GM19099 (cell line): Measurements from ENCODE around the gene C6orf62.

Experiments
- POLR2A ChIP-seq: IDR thresholded peaks from 3 replicates; pipeline ENCODE4 v1.6.1; 2011; ENCODE audit warnings: low read depth; ENCODE audit not compliant: insufficient read length; ENCODE audit errors: extremely low read depth

C6orf62 gene

DNA sequence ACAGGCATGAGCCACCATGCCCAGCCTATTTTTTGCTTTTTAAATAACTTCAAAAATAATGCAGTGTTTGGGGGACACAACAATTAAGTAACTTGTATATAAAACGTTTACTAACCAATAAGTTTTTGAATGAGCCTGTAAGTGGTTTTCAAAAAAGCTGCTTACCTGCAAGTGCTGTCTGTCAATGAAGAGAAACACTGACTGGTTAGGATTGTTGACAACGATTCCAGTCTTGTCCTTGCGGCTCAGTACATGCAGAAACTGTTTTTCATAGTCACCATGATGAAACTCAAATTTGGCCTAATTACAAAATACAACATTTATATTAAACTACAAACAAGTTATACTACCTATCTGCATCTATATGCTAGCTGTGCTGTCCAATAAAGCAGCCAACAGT lies 10.3 kb downstream of the C6orf62 start:
- no peak for TF ChIP-seq POLR2A

- no peak for TF ChIP-seq POLR2A
Measured at GRCh38 chr6:24704468-24704867, 14.5 kb downstream of the C6orf62 start.

DNA sequence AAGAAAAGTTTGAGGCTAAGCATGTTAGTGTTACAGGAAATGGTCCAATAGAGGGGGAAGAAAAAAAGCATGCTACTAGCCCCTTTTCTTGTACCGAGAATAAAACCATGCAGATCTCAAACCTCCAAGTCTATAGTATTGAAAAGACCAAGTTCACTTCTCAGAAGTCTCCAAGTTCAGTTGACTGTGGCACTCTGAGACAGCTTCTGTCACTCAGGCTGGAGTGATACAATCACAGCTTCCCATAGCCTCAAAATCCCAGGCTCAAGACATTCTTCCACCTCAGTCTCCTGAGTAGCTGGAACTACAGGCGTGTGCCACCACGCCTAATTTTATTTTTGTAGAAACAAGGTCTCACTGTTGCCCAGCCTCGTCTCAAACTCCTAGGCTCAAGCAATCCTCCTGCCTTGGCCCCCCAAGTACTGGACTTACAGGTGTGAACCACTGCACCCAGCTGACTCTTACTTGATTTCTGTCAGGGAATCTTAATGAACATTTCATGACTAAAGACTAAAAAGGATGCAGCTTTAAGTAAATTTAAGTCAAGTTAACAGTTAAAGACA lies 16.2 kb downstream of the C6orf62 start:
- no peak for TF ChIP-seq POLR2A

GRCh38 chr6:24699521-24700359 lies 19.2 kb downstream of the C6orf62 start:
- no peak for TF ChIP-seq POLR2A

DNA sequence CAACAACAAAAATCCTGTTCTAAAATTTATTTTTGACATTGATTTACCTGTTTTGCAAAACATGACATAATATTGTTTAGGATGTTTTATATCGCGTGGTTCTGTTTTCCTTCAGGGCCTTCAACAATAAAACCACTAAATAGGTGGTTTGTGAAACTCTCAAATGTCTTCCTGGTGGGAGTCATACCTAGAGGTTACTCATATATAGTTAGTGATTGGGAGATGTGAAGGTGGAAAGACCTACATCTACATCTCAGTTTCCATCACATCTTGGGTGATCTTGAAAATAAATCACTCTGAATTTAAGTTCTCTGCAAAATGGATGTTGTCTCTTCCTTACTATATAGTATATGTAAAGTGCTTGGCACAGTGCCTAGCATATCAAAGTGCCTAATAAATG lies 22.9 kb downstream of the C6orf62 start:
- TF ChIP-seq POLR2A, result no peak

DNA sequence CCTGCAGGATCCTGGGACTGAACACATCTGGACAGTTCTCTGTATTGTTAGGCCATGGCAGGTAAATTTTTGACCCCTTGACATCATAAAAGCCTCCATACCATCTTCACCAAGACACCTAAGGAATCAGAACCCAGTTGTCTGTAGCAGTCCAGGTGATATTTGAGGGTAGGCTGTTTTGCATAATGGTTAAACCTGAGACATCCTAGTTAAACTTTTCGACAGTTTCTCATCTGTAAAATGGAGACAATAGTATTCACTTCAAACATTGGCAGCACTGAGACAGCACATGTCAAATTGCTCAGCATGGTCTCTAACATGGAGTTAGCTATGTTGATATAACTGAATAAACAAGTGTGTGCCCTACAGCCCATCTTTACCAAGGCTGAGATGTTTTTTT lies 24.8 kb downstream of the C6orf62 start:
- no peak for TF ChIP-seq POLR2A

GRCh38 chr6:24692848-24693592 lies 25.9 kb downstream of the C6orf62 start:
- TF ChIP-seq POLR2A, result no peak

DNA sequence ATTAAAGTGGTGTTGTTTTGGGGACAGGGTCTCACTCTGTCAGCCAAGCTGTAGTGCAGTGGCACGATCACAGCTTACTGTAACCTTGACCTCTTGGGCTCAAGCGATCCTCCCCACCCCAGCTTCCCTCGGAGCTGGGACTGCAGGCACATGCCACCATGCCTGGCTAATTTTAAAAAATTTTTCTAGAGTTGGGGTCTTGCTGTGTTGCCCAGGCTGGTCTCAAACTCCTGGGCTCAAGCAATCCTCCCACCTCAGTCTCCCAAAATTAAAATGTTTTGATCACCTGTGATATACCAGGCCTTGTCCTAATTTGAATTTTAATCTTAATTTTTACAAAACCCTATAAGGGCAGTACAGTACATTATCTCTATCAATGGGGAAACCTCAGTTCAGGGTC lies 26.5 kb downstream of the C6orf62 start:
- TF ChIP-seq POLR2A, result no peak

- no peak for TF ChIP-seq POLR2A
Measured at GRCh38 chr6:24692003-24692402, 27.0 kb downstream of the C6orf62 start.

DNA sequence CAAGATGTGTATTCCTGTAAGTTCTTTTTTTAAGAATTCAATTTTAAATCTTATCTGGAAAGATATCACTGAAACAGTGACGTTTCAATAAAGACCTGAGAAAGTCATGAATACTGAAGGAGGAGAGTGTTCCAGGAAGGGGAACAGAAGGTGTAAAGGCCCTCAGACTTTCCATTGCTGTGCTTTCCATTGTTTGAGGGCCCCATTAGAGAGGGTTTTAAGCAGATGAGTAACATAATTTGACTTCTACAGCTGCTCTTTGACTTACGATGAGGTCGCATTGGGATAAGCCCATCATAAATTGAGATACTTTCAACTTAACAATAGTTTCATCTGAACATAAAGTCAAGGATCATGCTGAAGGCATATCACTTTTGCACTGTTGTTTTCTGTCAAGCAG lies 27.4 kb downstream of the C6orf62 start:
- no peak for TF ChIP-seq POLR2A

- TF ChIP-seq POLR2A, result no peak
Measured at GRCh38 chr6:24690593-24690992, 28.4 kb downstream of the C6orf62 start.

DNA sequence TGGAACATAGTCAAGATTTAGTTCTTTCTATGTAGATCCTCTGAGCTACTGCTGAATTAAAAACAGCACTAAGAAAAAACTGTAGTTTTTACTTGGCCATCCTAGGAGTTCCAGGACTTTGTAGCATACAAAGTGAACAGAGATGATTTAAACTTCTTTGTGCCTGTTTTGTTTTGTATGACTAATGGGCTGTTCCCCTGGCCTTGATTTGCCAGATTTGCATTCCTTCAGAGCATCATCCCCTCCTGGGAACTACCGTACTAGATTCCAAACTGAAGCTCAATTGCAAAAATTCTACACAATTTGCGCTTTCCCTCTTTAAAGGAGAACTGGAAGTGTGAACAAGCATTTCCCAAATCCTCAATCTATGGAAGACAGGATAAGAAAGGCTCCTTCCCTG lies 29.0 kb downstream of the C6orf62 start:
- no peak for TF ChIP-seq POLR2A

GRCh38 chr6:24686946-24687345 lies 32.0 kb downstream of the C6orf62 start:
- TF ChIP-seq POLR2A, result no peak

GRCh38 chr6:24686408-24686807 lies 32.5 kb downstream of the C6orf62 start:
- no peak for TF ChIP-seq POLR2A

DNA sequence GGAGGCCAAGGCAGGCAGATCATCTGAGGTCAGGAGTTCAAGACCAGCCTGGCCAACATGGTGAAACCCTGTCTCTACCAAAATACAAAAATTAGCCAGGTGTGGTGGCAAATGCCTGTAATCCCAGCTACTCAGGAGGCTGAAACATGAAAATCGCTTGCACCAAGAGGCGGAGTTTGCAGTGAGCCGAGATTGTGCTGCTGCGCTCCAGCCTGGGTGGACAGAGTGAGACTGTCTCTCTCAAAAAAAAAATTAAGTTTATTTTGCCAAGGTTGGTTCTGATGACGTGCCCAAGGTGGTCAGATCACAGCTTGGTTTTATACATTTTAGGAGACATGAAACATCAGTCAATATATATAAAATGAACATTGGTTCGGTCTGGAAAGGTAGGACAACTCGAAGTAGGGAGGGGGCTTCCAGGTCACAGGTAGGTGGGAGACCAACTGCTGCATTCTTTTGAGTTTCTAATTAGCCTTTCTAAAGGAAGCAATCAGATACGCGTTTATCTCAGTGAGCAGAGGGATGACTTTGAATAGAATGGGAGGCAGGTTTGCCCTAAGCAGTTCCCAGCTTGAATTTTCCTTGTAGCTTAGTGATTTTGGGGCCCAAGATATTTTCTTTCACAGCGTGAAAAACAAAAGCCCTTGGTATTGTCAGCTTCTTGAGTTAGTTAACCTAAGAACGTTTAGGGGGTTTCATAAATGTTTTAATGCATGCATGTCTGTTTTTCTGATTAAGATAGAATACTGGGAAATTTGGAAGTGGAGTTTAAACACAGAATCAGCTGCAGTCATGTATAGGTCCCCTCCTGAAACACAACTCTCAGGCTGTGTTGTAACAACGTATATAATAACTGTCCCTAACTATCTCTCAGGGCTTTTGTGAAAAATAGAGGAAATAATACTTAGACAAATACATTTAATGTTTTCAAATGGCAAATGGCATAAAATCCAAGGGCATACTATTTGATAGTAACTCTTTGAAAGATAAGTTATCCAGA lies 35.4 kb downstream of the C6orf62 start:
- no peak for TF ChIP-seq POLR2A
